GM23338 (cell line): ENCODE measurements around the gene FNDC3A. TPM values are rescaled to one million over a fixed set of nuclear protein-coding genes. Genes with fewer than 3 reads are reported as not detected.
A peak's percentile ranks its signal among the peaks of the same experiment; 100 is the strongest.

ENCODE experiments used
- ATAC-seq: fragments of 200-7000 bp; cut with Tn5 transposase; 3 replicates; pipeline ENCODE4 v1.9.1; 2020
- DNase-seq: peaks from one replicate; pipeline ENCODE4 v3.0.0-alpha.2; 2015; ENCODE audit warnings: low spot score
- H2AFZ ChIP-seq: fragments of 200-600 bp; sonication (generic); 2 replicates; pipeline ENCODE4 v1.8.0; 2016; ENCODE audit warnings: antibody characterized with exemption, mild to moderate bottlenecking, moderate library complexity
- H3F3A ChIP-seq: fragments of 200-600 bp; sonication (generic); replicated peaks from 2 replicates; pipeline ENCODE4 v1.8.0; 2017; ENCODE audit warnings: antibody characterized with exemption, mixed run types, low read depth
- H3K27ac ChIP-seq: fragments of 200-600 bp; sonication (generic); 2 replicates; pipeline ENCODE4 v1.6.1; 2016; ENCODE audit warnings: low read depth
- H3K27me3 ChIP-seq: fragments of 200-600 bp; sonication (generic); 2 replicates; pipeline ENCODE4 v1.8.0; 2016; ENCODE audit warnings: mild to moderate bottlenecking, mixed run types, moderate library complexity; ENCODE audit not compliant: insufficient read depth
- H3K36me3 ChIP-seq: fragments of 200-600 bp; sonication (generic); 2 replicates; pipeline ENCODE4 v1.8.0; 2016; ENCODE audit warnings: mild to moderate bottlenecking; ENCODE audit not compliant: insufficient read depth
- H3K4me1 ChIP-seq: fragments of 200-600 bp; sonication (generic); 2 replicates; pipeline ENCODE4 v1.8.0; 2016; ENCODE audit warnings: mild to moderate bottlenecking, moderate library complexity; ENCODE audit not compliant: insufficient read depth
- H3K4me2 ChIP-seq: fragments of 200-600 bp; sonication (generic); 2 replicates; pipeline ENCODE4 v1.7.1; 2017; ENCODE audit warnings: mixed run types
- H3K4me3 ChIP-seq: fragments of 200-600 bp; sonication (generic); 2 replicates; pipeline ENCODE4 v1.6.1; 2016; ENCODE audit warnings: mixed run types
- H3K79me2 ChIP-seq: fragments of 200-600 bp; sonication (generic); replicated peaks from 2 replicates; pipeline ENCODE4 v1.8.0; 2017; ENCODE audit warnings: mild to moderate bottlenecking; ENCODE audit not compliant: insufficient read depth
- H3K9me2 ChIP-seq: fragments of 200-600 bp; sonication (generic); 2 replicates; pipeline ENCODE4 v1.8.0; 2017; ENCODE audit not compliant: insufficient read depth
- H4K20me1 ChIP-seq: fragments of 200-600 bp; sonication (generic); replicated peaks from 2 replicates; pipeline ENCODE4 v1.8.0; 2017; ENCODE audit warnings: mild to moderate bottlenecking; ENCODE audit not compliant: insufficient read depth
- H3K27ac Mint-ChIP-seq: 2 replicates; pipeline ENCODE4 v1.8.0; 2020; ENCODE audit warnings: inconsistent platforms, mild to moderate bottlenecking, moderate library complexity, mixed read lengths
- H3K27me3 Mint-ChIP-seq: 3 replicates; pipeline ENCODE4 v1.8.0; 2022; ENCODE audit warnings: low read depth, mild to moderate bottlenecking, moderate library complexity, mixed read lengths, inconsistent platforms; ENCODE audit not compliant: insufficient read depth, poor library complexity
- H3K36me3 Mint-ChIP-seq: 3 replicates; pipeline ENCODE4 v1.8.0; 2021; ENCODE audit warnings: low read depth, mild to moderate bottlenecking, inconsistent platforms, moderate library complexity, mixed read lengths
- H3K4me1 Mint-ChIP-seq: 3 replicates; pipeline ENCODE4 v1.8.0; 2020; ENCODE audit warnings: mild to moderate bottlenecking, inconsistent platforms, mixed read lengths
- H3K4me3 Mint-ChIP-seq: 3 replicates; pipeline ENCODE4 v1.8.0; 2021; ENCODE audit warnings: moderate library complexity, mild to moderate bottlenecking, inconsistent platforms, mixed read lengths
- H3K9me3 Mint-ChIP-seq: 3 replicates; pipeline ENCODE4 v1.8.0; 2020; ENCODE audit warnings: moderate library complexity, mild to moderate bottlenecking, inconsistent platforms, mixed read lengths
- CREB1 ChIP-seq: fragments of 250-450 bp; sonication (Bioruptor Pico); IDR thresholded peaks from 2 replicates; pipeline ENCODE4 v1.5.0; 2020; ENCODE audit warnings: low read depth, mild to moderate bottlenecking, moderate library complexity
- CTCF ChIP-seq, 2 experiments: fragments of 200-600 bp in 1 of 2; sonication (generic) in 1 of 2; conservative IDR thresholded peaks; 2 replicates each; pipeline versions ENCODE4 v1.5.1 to v1.6.1; 2016 to 2017; ENCODE audit warnings: antibody characterized with exemption in 2 of 2, low read depth in 2 of 2, mild to moderate bottlenecking in 2 of 2, moderate library complexity in 1 of 2
- NANOG ChIP-seq: IDR thresholded peaks from 2 replicates; pipeline ENCODE4 v1.6.1; 2016; ENCODE audit warnings: antibody characterized with exemption, borderline replicate concordance
- POLR2AphosphoS5 ChIP-seq: IDR thresholded peaks from 2 replicates; pipeline ENCODE4 v1.6.1; 2016; ENCODE audit warnings: antibody characterized with exemption, low read depth
- REST ChIP-seq: IDR thresholded peaks from one replicate; pipeline ENCODE4 v1.6.1; 2018; ENCODE audit warnings: antibody characterized with exemption; ENCODE audit not compliant: unreplicated experiment
- ZNF331 ChIP-seq: fragments of 250-450 bp; sonication (Bioruptor Pico); IDR thresholded peaks from 2 replicates; pipeline ENCODE4 v1.5.0; 2020; ENCODE audit warnings: low read depth, mild to moderate bottlenecking, moderate library complexity
- polyA plus RNA-seq: library from polyadenylated mRNA; unstranded; fragments of >200 nt; fragmentation: Nextera tagmentation; extraction: Ambion mirVana; gene quantifications from 2 replicates; pipeline ENCODE4 v1.2.1, GENCODE V29; 2016
- total RNA-seq: library from RNA; depleted of rRNA; stranded (reverse); fragments of >200 nt; shearing (Covaris generic); gene quantifications from 2 replicates; pipeline ENCODE4 v1.2.3, GENCODE V29; 2014

FNDC3A gene
- total and polyA plus RNA-seq, 2 experiments from 2014 or later = 10.3 to 31.1 TPM

- no peak for TF ChIP-seq REST
These were observed 122.5 kb downstream of the FNDC3A start (continued) for GRCh38 chr13:49098198-49098597.

GRCh38 chr13:49098771-49099512 lies 123.2 kb downstream of the FNDC3A start:
- no peak overlapping the region for H3K27ac ChIP-seq
- H3K4me3 Mint-ChIP-seq = no peak overlapping the region

GRCh38 chr13:49099513-49099877 lies 123.8 kb downstream of the FNDC3A start:
- Histone ChIP-seq H3K27ac (no peak overlapping the region), H2AFZ (no peak overlapping the region), H3F3A (no peaks in the 10 kb centered on the region), H3K79me2 (no peaks in the 10 kb centered on the region), H3K4me3 (no peak overlapping the region), H3K9me2 (no peaks in the 10 kb centered on the region), H4K20me1 (peaks cover 9% of the 10 kb centered on the region), H3K4me1 (no peaks in the 10 kb centered on the region), H3K36me3 (no peaks in the 10 kb centered on the region), H3K4me2 (no peak overlapping the region), H3K27me3 (no peaks in the 10 kb centered on the region)
- DNase-seq (no peak), ATAC-seq (no peak)
- Mint-ChIP-seq H3K27ac (no peak overlapping the region), H3K4me3 (no peak overlapping the region), H3K4me1 (no peaks in the 10 kb centered on the region), H3K36me3 (no peaks in the 10 kb centered on the region), H3K9me3 (no peaks in the 10 kb centered on the region), H3K27me3 (no peaks in the 10 kb centered on the region)
- no peak for TF ChIP-seq NANOG
- TF ChIP-seq ZNF331 (CRISPR knock-in tag) = no peak
- TF ChIP-seq CREB1 (CRISPR knock-in tag) = no peak
- TF ChIP-seq POLR2AphosphoS5 = no peak

More at GRCh38 chr13:49098771-49099512, 123.2 kb downstream of the FNDC3A start:
- no peaks in the 10 kb centered on the region for H3K36me3 Mint-ChIP-seq
- TF ChIP-seq NANOG = no peak
- peak; percentile 54 to 65 for TF ChIP-seq CTCF (conservative IDR thresholded peaks at IDR 0.05; ENCODE audit: low read depth in 2 of 2)
- no peak overlapping the region for H3K27ac Mint-ChIP-seq
- no peaks in the 10 kb centered on the region for H3K4me1 ChIP-seq
- H3K27me3 Mint-ChIP-seq = no peaks in the 10 kb centered on the region
- no peak overlapping the region for H3K4me2 ChIP-seq
- ATAC-seq (peak; percentile 28; the same call in 1 of the 3 replicates), DNase-seq (peak; percentile 45)
- no peaks in the 10 kb centered on the region for H3K27me3 ChIP-seq
- no peak overlapping the region for H3K4me3 ChIP-seq
- H2AFZ ChIP-seq = no peak overlapping the region
- no peaks in the 10 kb centered on the region for H3K36me3 ChIP-seq
- H4K20me1 ChIP-seq = peaks cover 9% of the 10 kb centered on the region
- no peaks in the 10 kb centered on the region for H3K9me2 ChIP-seq
- no peaks in the 10 kb centered on the region for H3K79me2 ChIP-seq
- H3K9me3 Mint-ChIP-seq = no peaks in the 10 kb centered on the region
- no peaks in the 10 kb centered on the region for H3K4me1 Mint-ChIP-seq
- no peaks in the 10 kb centered on the region for H3F3A ChIP-seq
